Stimulated activated CD4-positive, alpha-beta T cell treated with anti-CD3 and anti-CD28 coated beads, Interleukin-1b, Interleukin-23, amount 100 ng/mL, for 1 hour (primary cell): ENCODE measurements around the gene CTSF.

Source experiments
- DNase-seq, 2 donors: peaks; one replicate each; pipeline ENCODE4 v3.0.0-alpha.2; 2020; ENCODE audit warnings: low read depth in 2 of 2

CTSF gene

DNA sequence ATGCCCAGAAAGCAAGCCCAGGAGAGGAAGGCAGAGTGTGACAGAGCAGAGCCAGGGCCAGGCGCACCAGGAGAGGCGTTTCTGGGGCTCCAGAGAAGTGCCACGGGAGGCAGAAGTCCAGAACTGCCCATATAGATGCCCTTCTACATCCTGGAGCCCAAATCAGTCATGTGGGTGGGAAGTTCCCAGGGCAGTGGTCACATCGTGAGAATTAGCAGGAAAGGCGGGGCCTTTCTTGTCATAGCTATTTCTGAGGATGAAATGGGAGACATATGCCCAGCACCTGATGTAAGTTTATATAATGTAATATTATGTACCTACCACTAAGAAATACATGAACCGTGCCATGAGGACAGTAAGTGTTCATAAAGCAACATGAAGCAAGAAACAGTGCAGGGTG lies 35.6 kb downstream of the CTSF start:
- DNase-seq: no peak

DNA sequence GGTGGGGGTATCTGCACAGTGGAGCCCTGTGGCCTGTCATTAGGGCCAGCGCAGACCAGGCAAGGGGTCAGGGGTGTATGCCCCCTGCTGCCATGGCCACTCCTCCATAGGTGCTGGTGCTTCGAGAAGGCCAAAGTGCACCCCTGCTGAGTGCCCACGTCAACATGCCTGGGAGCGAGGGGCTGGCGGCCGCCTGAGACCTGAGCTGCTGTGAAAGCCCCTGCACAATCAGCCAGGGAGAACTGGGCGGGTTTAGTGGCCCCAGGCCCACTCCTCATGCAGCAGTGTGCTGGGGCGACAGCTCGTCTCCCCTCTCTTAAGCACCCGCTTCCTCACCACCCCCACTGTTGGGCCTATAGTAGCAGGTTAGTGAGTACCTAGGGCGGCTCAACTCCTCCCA lies 36.6 kb downstream of the CTSF start:
- DNase-seq: no peak

DNA sequence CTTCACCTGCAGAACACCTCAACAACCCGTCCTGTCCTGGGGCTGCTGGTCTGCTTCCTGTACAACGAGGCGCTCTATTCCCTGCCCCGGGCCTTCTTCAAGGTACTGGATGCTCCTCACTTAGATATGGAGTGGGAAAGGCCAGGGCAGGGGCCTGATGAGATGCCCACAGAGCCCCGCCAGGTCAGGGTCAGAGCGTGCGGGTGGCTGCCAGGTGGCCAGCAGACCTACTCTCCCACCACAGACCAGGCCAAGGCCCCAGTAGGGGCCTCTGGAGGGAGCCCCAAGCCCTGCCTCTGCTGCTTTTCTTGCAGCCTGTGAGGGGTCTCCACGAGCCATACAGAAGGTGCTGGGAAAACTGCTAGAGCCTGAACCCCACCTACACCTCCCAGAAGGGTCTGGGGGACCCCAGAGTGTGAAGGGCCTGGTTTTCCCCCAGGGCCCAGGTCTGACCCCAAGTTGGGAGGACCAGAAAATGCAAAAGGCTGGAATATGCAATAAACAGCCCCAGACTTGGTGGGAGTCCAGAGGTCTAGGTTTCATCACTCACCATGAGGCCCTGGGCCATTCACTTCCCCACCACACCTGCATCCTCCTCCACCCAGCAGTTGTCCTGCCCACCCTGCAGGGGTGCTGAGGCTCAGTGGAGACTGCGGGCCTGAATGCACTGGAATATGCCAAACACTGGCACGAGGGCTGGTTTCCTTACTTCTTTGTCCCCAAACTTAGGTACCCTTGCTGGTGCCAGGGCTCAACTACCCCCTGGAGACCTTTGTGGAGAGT lies 37.3 kb downstream of the CTSF start:
- DNase-seq: no peak

DNA sequence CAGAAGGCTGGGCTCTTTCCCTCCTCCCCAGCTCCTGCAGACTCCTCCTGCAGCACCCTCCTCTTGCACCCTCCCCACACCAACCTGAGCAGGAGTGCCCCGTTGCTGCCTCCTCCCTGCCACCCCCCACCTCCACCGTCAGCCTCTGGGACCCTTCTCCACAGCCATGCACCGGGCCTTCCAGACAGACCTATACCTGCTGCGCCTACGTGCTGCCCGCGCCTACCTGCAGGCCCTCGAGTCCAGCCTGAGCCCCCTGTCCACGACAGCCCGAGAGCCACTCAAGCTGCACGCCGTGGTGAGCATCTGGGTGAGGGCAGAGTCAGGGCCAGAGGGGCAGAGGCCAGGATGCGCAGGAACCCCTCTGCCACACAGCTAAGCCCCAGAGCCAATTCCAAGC lies 38.8 kb downstream of the CTSF start:
- DNase-seq: no peak

GRCh38 chr11:66529069-66529468 lies 39.3 kb downstream of the CTSF start:
- no peak for DNase-seq

DNA sequence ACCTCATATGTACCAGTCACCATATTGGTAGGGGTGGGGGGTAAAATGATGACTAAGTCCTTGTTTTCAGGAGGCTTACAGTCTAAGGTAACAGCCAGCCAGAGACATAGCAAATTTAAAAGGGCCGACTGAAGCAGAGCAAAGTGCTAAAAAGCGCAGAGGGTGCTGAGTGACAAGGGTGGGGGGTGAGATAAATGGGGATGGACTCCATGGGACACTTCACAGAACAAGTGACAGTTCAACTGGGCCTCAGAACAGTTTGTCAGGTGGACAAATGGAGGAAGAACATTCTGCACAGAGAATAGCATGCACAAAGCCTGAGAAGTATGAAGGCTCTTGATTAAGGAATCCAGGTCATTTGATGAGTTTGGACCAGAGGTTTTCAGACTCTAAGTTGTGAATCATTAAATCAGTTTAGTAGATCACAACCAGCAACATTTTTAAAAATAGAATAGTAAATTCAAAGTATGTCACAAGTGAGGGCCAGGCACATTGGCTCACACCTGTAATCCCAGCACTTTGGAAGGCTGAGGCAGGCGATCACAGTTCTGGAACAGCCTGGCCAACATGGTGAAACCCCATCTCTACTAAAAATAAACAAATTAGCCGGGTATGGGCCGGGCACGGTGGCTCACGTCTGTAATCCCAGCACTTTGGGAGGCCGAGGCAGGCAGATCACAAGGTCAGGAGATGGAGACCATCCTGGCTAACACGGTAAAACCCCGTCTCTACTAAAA lies 43.9 kb downstream of the CTSF start:
- no peak for DNase-seq

- no peak for DNase-seq
Observed at GRCh38 chr11:66523611-66524010, 44.8 kb downstream of the CTSF start.
